Stimulated activated naive CD8-positive, alpha-beta T cell treated with anti-CD3 and anti-CD28 coated beads, Interleukin-15, Interleukin-2, amounts not matched to agents 100 U/mL and 50 U/mL, for 24 hours (primary cell): ENCODE measurements around the gene FYB1.

Source experiments
- ATAC-seq: fragments of 150-1000 bp; cut with Tn5 transposase; one replicate; pipeline ENCODE4 v1.10.0; 2021
- DNase-seq: peaks from one replicate; pipeline ENCODE4 v3.0.0; 2021

FYB1 gene

GRCh38 chr5:39119404-39120051 lies 99.8 kb downstream of the FYB1 start:
- DNase-seq (no peak), ATAC-seq (no peak)

GRCh38 chr5:39118638-39119037 lies 100.7 kb downstream of the FYB1 start:
- ATAC-seq (no peak), DNase-seq (no peak)

DNA sequence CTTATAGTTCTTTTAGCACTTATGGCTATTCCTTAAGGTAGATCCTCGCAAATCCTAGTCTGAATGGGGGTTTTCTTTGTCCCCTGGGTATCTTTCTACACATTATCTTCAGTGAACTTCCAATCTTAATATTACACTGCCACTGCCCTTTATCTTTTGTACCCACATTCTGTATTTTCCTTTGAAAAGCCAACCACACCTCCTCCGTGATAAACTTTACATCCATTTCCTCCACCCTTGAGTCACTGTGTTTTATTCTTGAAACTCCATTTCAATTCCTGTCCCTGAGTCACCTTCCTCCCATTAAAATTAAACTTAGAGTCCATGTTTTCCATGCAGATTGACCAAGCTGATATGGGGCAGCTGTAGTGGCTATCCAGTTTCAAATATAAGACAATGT lies 102.0 kb downstream of the FYB1 start:
- ATAC-seq = no peak
- no peak for DNase-seq

GRCh38 chr5:39116344-39117170 lies 102.8 kb downstream of the FYB1 start:
- ATAC-seq (no peak), DNase-seq (no peak)

DNA sequence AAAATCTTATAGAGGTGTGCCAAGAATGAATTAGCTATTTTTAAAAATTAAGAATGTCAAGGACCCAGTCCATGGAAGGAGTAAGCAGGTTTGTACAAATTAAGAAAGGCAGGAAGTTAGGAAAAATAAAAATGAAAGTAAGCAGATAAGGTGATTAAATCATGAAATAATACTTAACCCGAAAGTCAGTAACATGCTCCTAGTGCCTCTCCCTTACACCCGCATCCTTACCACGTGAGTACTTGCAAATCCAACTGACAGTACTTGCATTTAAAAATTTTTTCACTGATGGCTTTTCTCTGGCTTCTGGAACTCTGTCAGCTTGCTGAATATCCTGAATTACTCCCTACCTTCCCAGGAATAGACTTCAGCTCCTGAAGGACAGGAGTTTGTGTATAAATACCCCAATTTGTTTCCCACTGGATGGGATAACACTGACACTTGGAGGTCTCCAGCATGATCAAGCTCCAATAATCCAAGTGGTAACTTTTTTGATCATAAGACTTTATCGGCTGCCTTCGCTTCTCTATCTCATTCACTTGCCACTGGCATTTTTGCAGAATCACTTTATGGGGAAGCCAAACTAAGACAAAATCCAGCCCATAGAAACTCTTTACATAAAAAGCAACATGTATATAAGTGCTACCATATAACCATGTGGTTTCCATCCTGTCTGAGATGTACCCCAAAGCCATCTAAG lies 103.6 kb downstream of the FYB1 start:
- no peak for DNase-seq
- ATAC-seq = no peak

- ATAC-seq = no peak
- no peak for DNase-seq
Observed at GRCh38 chr5:39114155-39114554, 105.2 kb downstream of the FYB1 start.

DNA sequence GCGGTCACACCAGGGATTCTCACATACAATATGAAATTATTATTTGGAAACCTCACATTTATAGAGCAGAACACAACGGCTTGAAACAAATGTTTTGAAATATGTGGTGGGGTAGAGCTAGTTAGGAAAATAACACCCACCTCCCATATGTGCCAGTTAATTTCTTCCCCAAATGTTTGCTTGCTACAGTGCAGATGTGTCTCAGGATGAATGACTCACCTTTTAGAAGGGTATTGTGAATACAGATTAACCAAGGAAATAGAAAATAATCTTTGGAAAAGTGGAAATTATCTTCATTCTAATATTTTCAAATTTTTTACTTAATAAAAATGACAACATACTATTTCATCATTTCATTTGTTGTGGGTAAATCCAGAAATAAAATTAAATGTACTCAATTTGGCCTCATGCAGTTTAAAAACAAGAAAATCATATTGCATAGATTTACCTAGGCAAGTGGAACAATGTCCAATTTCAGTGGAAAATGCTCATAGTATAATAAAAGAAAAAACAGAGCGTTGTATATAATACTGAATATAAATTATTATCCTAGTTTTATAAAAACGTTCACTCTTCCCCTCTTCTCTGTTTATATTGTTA lies 105.9 kb downstream of the FYB1 start:
- ATAC-seq = no peak
- DNase-seq = no peak

DNA sequence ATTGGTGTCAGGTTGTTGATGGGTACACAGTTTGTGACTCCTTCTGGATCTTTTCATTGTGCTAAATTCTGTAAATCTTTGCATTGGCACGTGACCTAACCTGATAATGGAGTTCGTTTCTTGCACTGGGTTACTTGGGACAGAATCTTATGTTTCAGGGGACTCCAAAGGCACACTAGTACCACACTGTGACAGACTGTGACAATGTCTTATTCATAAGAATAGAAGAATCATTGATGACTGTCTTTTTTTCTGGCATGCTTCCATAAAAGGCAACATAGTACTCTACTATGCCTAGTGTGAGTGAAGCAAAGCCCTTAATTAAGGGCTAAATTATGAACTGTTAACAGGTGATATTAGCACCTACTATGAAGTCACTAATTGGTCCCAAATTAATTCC lies 109.8 kb downstream of the FYB1 start:
- no peak for DNase-seq
- ATAC-seq = no peak

DNA sequence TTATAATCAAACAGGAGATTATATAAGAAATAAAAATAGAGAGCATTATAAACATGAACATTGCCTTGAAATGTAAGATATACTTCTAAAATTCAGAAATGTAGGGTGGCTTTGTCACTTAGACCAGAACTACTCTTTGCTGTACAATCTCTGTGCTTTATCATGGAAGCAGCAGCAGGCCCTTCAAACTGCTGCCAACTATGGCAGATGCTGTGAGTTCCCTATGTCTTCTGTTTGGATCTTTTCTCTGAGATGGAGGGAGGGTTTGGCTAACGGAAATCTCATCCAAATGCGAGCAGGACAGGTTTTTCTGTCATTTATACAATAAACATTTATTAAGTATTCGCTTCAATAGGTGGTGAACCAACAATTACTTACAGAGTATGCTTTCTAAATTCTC lies 110.4 kb downstream of the FYB1 start:
- DNase-seq (no peak), ATAC-seq (no peak)

DNA sequence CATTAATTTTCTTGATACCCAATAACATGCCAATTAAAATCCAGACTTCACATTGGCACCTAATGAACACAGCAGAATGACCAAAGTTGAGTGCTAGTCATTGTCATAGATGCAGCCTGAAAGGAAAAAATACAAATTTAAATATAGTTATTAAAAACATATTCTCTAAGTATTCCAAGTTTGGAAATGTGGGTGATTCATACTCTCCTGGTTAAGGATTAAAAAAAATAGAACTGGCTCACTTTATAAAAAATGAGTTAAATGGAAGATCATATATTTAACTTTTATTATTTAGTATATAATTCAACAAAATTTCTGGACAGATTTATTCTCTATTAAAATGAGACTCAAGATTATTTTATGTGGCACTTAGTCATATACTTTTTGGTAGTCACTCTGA lies 112.0 kb downstream of the FYB1 start:
- DNase-seq (no peak), ATAC-seq (no peak)

DNA sequence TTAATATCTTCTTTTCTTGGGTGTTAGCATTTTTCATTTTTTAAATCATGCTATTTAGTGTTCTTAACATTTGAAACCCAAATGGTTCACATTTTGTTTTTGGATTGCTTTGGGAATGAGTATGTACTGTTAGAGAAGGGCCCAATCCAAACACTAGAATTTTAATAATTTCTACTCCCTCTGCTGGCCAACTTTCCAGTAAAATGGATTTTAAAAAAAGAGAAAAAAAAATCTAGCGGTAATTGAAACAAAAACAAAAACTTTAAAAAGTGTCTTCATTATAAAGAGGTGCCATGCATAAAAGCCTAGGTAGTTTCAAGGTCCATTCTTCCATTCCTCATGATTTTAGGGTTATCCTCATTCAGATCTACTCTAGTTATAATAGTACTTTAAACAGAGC lies 113.0 kb downstream of the FYB1 start:
- ATAC-seq (no peak), DNase-seq (no peak)

GRCh38 chr5:39104221-39104620 lies 115.1 kb downstream of the FYB1 start:
- DNase-seq (no peak), ATAC-seq (no peak)

- DNase-seq (no peak), ATAC-seq (no peak)
Observed at GRCh38 chr5:39102684-39103155, 116.6 kb downstream of the FYB1 start.

DNA sequence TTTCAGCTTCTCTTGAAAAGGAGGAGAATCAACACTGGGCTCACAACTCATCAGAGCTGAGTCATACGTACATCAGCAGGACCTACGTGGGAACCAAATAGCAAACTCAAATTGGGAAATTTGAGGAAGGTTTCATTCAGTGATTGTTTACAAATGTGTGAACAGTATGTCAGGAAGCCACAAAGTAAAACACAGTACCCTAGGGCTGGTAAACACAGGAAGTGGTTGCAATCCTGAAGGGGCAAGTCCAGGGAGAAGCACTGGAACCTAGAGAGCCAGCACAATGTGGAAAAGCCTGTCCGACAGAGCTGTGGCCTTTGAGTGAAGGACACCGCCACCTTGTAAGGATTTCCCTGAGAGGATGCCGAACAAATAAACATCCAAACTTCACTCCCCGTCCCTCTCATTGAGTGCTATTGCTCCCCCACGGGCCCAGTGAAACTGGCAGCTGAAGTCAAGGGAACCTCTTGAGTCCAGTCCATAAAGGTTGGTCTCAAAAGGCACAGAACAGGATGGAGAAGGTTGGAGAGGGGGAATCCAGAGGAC lies 118.4 kb downstream of the FYB1 start:
- ATAC-seq (no peak), DNase-seq (no peak)

DNA sequence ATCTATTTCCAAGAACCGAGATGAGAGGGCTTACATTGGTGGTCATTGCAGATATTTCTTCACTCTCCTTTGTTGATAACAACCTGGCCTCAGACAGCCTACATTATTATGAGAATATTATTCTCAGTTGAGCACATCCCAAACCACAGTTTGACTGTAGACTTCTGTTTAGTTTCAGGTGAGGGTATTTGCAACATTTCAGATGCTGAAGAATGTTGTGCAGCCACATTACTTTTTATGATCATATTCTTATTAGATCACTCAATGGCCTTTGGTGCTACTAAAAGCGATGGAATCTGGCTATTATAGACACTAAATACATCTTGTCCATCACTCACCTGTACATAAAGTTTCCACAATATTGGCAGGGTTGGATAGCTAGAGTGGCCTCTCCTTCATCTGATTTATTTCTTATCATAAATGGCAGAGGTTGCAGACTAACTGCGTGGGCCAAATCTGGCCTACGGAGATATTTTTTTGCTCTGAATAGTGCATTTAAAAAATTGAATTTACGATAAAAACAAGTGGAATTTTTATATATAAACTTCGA lies 119.0 kb downstream of the FYB1 start:
- DNase-seq (no peak), ATAC-seq (no peak)

DNA sequence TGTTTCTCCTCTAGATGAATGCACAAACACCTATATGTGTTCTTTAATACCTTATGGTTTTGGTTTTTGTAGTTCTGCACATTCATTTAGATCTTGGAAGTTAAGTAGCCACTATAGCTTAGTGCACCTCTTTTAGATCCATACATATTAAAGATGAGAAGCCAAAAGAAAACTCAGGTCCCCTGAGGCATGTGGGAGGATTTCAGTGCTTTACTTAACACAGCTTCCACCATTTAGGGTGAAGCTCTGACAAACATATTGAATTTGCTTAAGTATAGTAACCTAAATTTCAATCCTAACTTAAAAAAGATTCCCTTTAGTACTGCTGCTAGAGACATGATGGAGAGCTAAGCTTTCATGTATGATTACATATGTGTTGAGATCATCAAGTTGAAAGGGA lies 119.5 kb downstream of the FYB1 start:
- ATAC-seq (no peak), DNase-seq (no peak)

DNA sequence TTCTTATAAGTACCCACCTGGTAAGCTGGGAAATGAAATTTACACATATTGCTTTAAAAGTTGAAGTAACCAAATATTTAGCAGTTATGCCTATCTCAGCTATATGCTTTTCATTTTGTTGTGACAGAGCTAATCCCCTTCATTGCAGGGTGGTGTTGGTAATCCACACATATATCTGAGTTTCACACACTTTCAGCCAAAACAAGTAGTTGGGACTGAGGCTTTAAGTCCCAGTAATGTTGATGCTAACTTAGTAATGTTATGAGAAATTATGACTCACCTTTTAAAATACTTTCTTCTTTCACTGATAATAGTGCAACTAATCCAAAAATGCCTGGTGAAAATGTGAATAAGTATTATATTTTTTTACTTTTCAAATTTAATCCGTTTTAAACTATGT lies 126.0 kb downstream of the FYB1 start:
- ATAC-seq (no peak), DNase-seq (no peak)

DNA sequence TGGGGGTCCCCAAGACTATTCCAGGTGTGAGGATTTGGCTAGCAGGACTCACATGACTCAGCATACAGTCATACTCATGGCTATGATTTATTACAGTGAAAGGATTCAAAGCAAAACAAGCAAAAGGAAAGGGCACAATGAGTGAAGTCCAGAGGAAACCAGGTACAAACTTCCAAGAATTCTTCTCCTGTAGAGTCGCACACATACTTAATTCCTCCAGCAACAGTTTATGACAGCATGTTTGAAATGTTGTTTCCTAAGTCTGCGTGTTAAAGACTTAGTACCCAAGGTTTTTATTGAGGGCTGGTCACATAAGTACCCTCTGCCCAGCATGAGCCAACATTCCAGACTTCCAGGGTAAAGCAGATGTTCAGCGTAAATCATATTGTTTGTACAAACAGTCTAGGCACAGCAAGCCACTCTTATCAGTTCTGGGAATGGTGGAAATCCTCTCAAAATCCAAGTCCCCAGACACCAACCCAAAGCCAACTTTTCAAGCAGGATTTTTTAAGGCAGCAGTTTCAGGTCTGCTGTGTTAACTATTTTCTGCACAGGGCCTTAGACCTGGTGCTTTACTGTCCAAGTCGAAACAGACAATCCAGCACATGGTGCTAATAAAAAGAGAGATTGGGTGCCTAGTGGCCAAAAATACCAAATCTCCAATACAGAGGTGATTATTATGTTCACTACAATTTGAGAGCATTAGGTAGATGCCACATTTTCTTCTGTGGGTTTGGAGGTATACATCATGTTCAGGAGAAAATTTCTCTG lies 126.6 kb downstream of the FYB1 start:
- no peak for ATAC-seq
- no peak for DNase-seq

GRCh38 chr5:39091940-39092580 lies 127.3 kb downstream of the FYB1 start:
- DNase-seq = no peak
- no peak for ATAC-seq

GRCh38 chr5:39083968-39084367 lies 135.4 kb downstream of the FYB1 start:
- ATAC-seq = no peak
- DNase-seq = no peak

DNA sequence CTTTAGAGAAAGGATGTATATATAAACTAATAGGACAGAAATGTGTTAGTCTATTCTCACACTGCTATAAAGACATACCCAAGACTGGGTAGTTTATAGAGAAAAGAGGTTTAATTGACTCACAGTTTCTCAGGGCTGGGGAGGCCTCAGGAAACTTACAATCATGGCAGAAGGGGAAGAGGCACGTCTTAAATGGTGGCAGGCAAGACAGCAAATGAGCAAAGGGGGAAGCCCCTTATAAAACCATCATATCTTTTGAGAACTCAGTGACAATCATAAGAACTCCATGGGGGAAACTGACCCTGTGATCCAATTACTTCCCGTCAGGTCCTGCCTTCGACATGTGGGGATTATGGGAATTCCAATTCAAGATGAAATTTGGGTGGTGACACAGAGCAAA lies 136.4 kb downstream of the FYB1 start:
- ATAC-seq (no peak), DNase-seq (no peak)
